Choroid plexus epithelial cell (primary cell): ENCODE measurements around the gene PCDHGC5.

Source experiments
- DNase-seq: peaks from one replicate; pipeline ENCODE4 v3.0.0-alpha.2; 2010; ENCODE audit warnings: low read depth
- H3K4me3 ChIP-seq: 2 replicates; pipeline ENCODE4 v1.5.1; 2011; ENCODE audit warnings: low read depth, mild to moderate bottlenecking, control low read depth, low read length, moderate library complexity
- CTCF ChIP-seq: conservative IDR thresholded peaks from 2 replicates; pipeline ENCODE4 v1.5.1; 2011; ENCODE audit warnings: low read depth, mild to moderate bottlenecking, control low read depth, inconsistent platforms, low read length, moderate library complexity

Gene PCDHGC5

GRCh38 chr5:141508798-141509611, 20.1 kb downstream of the PCDHGC5 start:
- TF ChIP-seq CTCF = no peak
- H3K4me3 ChIP-seq = peak overlapping the region; percentile 24
- peak; percentile 91 for DNase-seq

GRCh38 chr5:141510160-141510559, 21.3 kb downstream of the PCDHGC5 start:
- DNase-seq = no peak
- H3K4me3 ChIP-seq = no peak overlapping the region
- no peak for TF ChIP-seq CTCF

- no peak for DNase-seq
- H3K4me3 ChIP-seq = no peak overlapping the region
- TF ChIP-seq CTCF = no peak
Measured at GRCh38 chr5:141510850-141511601, 22.1 kb downstream of the PCDHGC5 start.

- no peak overlapping the region for H3K4me3 ChIP-seq
- no peak for DNase-seq
- TF ChIP-seq CTCF = no peak
Measured at GRCh38 chr5:141511771-141512325, 23.0 kb downstream of the PCDHGC5 start.

GRCh38 chr5:141512390-141512910, 23.6 kb downstream of the PCDHGC5 start:
- H3K4me3 ChIP-seq = peak overlapping the region; percentile 61
- TF ChIP-seq CTCF = peak; percentile 87
- peak; percentile 81 for DNase-seq

- peak overlapping the region; percentile 61 for H3K4me3 ChIP-seq
- no peak for TF ChIP-seq CTCF
- DNase-seq = peak; percentile 64
Measured at GRCh38 chr5:141512911-141513626, 24.2 kb downstream of the PCDHGC5 start.
